Fibroblast of skin of scalp (primary cell): ENCODE results near the gene IQSEC1.

Experiments used
- DNase-seq: peaks from one replicate; pipeline ENCODE4 v3.0.0-alpha.2; 2013

The IQSEC1 gene

GRCh38 chr3:13106308-13107001, 33.2 kb upstream of the IQSEC1 start:
- no peak for DNase-seq

GRCh38 chr3:13105896-13106250, 32.6 kb upstream of the IQSEC1 start:
- no peak for DNase-seq

- DNase-seq = no peak
These were observed 32.1 kb upstream of the IQSEC1 start for GRCh38 chr3:13105181-13105895.

GRCh38 chr3:13104511-13104910, 31.3 kb upstream of the IQSEC1 start:
- no peak for DNase-seq

- no peak for DNase-seq
These were observed 30.3 kb upstream of the IQSEC1 start for GRCh38 chr3:13103416-13104058.

- no peak for DNase-seq
These were observed 29.4 kb upstream of the IQSEC1 start for GRCh38 chr3:13102386-13103345.

GRCh38 chr3:13099707-13100106, 26.5 kb upstream of the IQSEC1 start:
- no peak for DNase-seq

GRCh38 chr3:13098192-13098988, 25.2 kb upstream of the IQSEC1 start:
- DNase-seq = no peak

- DNase-seq = no peak
These were observed 23.1 kb upstream of the IQSEC1 start for GRCh38 chr3:13096356-13096755.

- no peak for DNase-seq
These were observed 22.2 kb upstream of the IQSEC1 start for GRCh38 chr3:13095408-13095937.

GRCh38 chr3:13093687-13094086, 20.5 kb upstream of the IQSEC1 start:
- no peak for DNase-seq

- no peak for DNase-seq
These were observed 19.7 kb upstream of the IQSEC1 start for GRCh38 chr3:13092621-13093617.

- DNase-seq = peak; percentile 53
These were observed 18.8 kb upstream of the IQSEC1 start for GRCh38 chr3:13091898-13092611.

- no peak for DNase-seq
These were observed 15.1 kb upstream of the IQSEC1 start for GRCh38 chr3:13088028-13089006.

- DNase-seq = no peak
These were observed 14.2 kb upstream of the IQSEC1 start for GRCh38 chr3:13087320-13087990.

- DNase-seq = no peak
These were observed 13.3 kb upstream of the IQSEC1 start for GRCh38 chr3:13086531-13086981.

GRCh38 chr3:13085846-13086179, 12.6 kb upstream of the IQSEC1 start:
- DNase-seq = no peak
